Neuronal stem cell (in vitro differentiated cells): Measurements from ENCODE around the gene GABRA6.
"Not testable (repeated sequence)": the region's sequence is repeated elsewhere in the genome, so short reads cannot be mapped to it uniquely, and the experiment has no call there.

Experiments
- DNase-seq: peaks from one replicate; pipeline ENCODE4 v3.0.0-alpha.2; 2013; ENCODE audit warnings: low spot score
- H2AFZ ChIP-seq: one replicate; pipeline ENCODE4 v1.6.1; 2013; ENCODE audit warnings: mild to moderate bottlenecking, low read length, inconsistent platforms
- H2AK5ac ChIP-seq: 2 replicates; pipeline ENCODE4 v1.6.1; 2013; ENCODE audit warnings: low read depth, mild to moderate bottlenecking, inconsistent platforms, low read length, moderate library complexity, mixed read lengths
- H2BK120ac ChIP-seq: 2 replicates; pipeline ENCODE4 v1.6.1; 2013; ENCODE audit warnings: low read depth, mild to moderate bottlenecking, inconsistent platforms, low read length, moderate library complexity, mixed read lengths
- H2BK12ac ChIP-seq: one replicate; pipeline ENCODE4 v1.6.1; 2013; ENCODE audit warnings: low read length, inconsistent platforms
- H2BK15ac ChIP-seq: 2 replicates; pipeline ENCODE4 v1.6.1; 2013; ENCODE audit warnings: mild to moderate bottlenecking, low read length, inconsistent platforms, mixed read lengths
- H2BK5ac ChIP-seq: one replicate; pipeline ENCODE4 v1.6.1; 2013; ENCODE audit warnings: inconsistent platforms, mild to moderate bottlenecking, low read length, moderate library complexity
- H3K14ac ChIP-seq: one replicate; pipeline ENCODE4 v1.6.1; 2013; ENCODE audit warnings: low read length, inconsistent platforms
- H3K18ac ChIP-seq: 2 replicates; pipeline ENCODE4 v1.6.1; 2013; ENCODE audit warnings: low read length, inconsistent platforms
- H3K23ac ChIP-seq: 2 replicates; pipeline ENCODE4 v1.6.1; 2013; ENCODE audit warnings: low read depth, mild to moderate bottlenecking, mixed read lengths, low read length, inconsistent platforms; ENCODE audit not compliant: poor library complexity
- H3K27ac ChIP-seq: replicated peaks from 3 replicates; pipeline ENCODE4 v1.5.1; 2013; ENCODE audit warnings: low read length, inconsistent platforms
- H3K27me3 ChIP-seq, 3 experiments: 2 replicates each; pipeline ENCODE4 v1.6.1; 2013; ENCODE audit warnings: low read length in 3 of 3, mild to moderate bottlenecking in 2 of 3, inconsistent platforms in 1 of 3, low read depth in 1 of 3, mixed read lengths in 1 of 3, moderate library complexity in 1 of 3; ENCODE audit not compliant: control insufficient read depth in 3 of 3, insufficient read depth in 3 of 3
- H3K36me3 ChIP-seq, 2 donors: replicated peaks in 1 of 2; 2 replicates each; pipeline ENCODE4 v1.6.1; 2013; ENCODE audit warnings: low read length in 2 of 2; ENCODE audit not compliant: control insufficient read depth in 2 of 2, insufficient read depth in 2 of 2
- H3K4ac ChIP-seq: 2 replicates; pipeline ENCODE4 v1.6.1; 2013; ENCODE audit warnings: inconsistent platforms, mild to moderate bottlenecking, low read length, moderate library complexity
- H3K4me1 ChIP-seq, 2 donors: 1 replicate in 1 of 2; 2 replicates in 1 of 2; pipeline ENCODE4 v1.6.1; 2013; ENCODE audit warnings: low read length in 2 of 2, low read depth in 1 of 2; ENCODE audit not compliant: control insufficient read depth in 2 of 2, insufficient read depth in 1 of 2
- H3K4me2 ChIP-seq: one replicate; pipeline ENCODE4 v1.6.1; 2013; ENCODE audit warnings: mild to moderate bottlenecking, low read length, inconsistent platforms; ENCODE audit not compliant: insufficient read depth, poor library complexity, severe bottlenecking
- H3K4me3 ChIP-seq, 2 donors: 2 replicates each; pipeline ENCODE4 v1.5.1; 2013; ENCODE audit warnings: low read length in 2 of 2, mild to moderate bottlenecking in 2 of 2, inconsistent platforms in 1 of 2, moderate library complexity in 1 of 2
- H3K79me1 ChIP-seq: one replicate; pipeline ENCODE4 v1.6.1; 2013; ENCODE audit warnings: low read depth, mild to moderate bottlenecking, inconsistent platforms, low read length, moderate library complexity
- H3K9ac ChIP-seq: one replicate; pipeline ENCODE4 v1.6.1; 2013; ENCODE audit warnings: mild to moderate bottlenecking, low read depth, low read length, inconsistent platforms; ENCODE audit not compliant: poor library complexity
- H3K9me3 ChIP-seq, 2 donors: replicated peaks in 1 of 2; 2 replicates each; pipeline versions ENCODE3 to v1.6.1; 2013; ENCODE audit warnings: low read length in 2 of 2, mild to moderate bottlenecking in 2 of 2, inconsistent platforms in 1 of 2, low read depth in 1 of 2, mixed read lengths in 1 of 2, moderate library complexity in 1 of 2; ENCODE audit not compliant: control insufficient read depth in 2 of 2, insufficient read depth in 1 of 2
- H4K8ac ChIP-seq: one replicate; pipeline ENCODE4 v1.6.1; 2013; ENCODE audit warnings: low read depth, mild to moderate bottlenecking, inconsistent platforms, low read length, moderate library complexity
- H4K91ac ChIP-seq: one replicate; pipeline ENCODE4 v1.6.1; 2013; ENCODE audit warnings: low read length, low read depth, mild to moderate bottlenecking, inconsistent platforms; ENCODE audit not compliant: poor library complexity
- WGBS, 2 donors: extraction: QIAGEN DNeasy Blood & Tissue Kit; methylation state at CpG; one replicate each; pipeline ENCODE4 v1.1.7; 2013; ENCODE audit warnings: missing lambda C conversion rate in 2 of 2, mixed read lengths in 1 of 2; ENCODE audit not compliant: insufficient read length in 2 of 2, insufficient replicate concordance in 1 of 2; ENCODE audit errors: extremely low coverage in 2 of 2; 5-methylcytosine and 5-hydroxymethylcytosine counted together

GABRA6 gene

GRCh38 chr5:161651926-161652325 is 33.6 kb upstream of the GABRA6 start:
- H3K79me1 ChIP-seq, H4K8ac ChIP-seq, H2AK5ac ChIP-seq, H2BK120ac ChIP-seq, H3K14ac ChIP-seq, H2BK12ac ChIP-seq, H3K18ac ChIP-seq, H3K36me3 ChIP-seq, H2BK5ac ChIP-seq, H3K27me3 ChIP-seq, DNase-seq, H2AFZ ChIP-seq, H3K27ac ChIP-seq, H3K4me3 ChIP-seq, H4K91ac ChIP-seq, H3K4me2 ChIP-seq, H3K9me3 ChIP-seq, H3K9ac ChIP-seq, H3K4ac ChIP-seq, H2BK15ac ChIP-seq, H3K23ac ChIP-seq, H3K4me1 ChIP-seq: not testable (repeated sequence)
- WGBS, 2 donors = no CpG with 5 or more reads among the region's 8 CpGs

GRCh38 chr5:161660806-161661205 is 24.7 kb upstream of the GABRA6 start:
- Histone ChIP-seq H3K4me1 (no peaks in the 10 kb centered on the region), H3K27me3 (no peaks in the 10 kb centered on the region), H3K4me2 (no peak overlapping the region), H2AFZ (no peak overlapping the region), H2BK120ac (no peak overlapping the region), H3K9ac (no peak overlapping the region), H3K23ac (peak overlapping the region; percentile 68), H4K8ac (no peak overlapping the region), H3K4me3 (no peak overlapping the region), H2BK5ac (no peak overlapping the region), H3K36me3 (no peaks in the 10 kb centered on the region), H3K9me3 (peaks cover 0 to 2% of the 10 kb centered on the region in 2 donors), H3K14ac (peak overlapping the region; percentile 47), H3K18ac (peak overlapping the region; percentile 93), H2BK15ac (peak overlapping the region; percentile 43), H2BK12ac (no peak overlapping the region), H4K91ac (no peak overlapping the region), H3K4ac (peak overlapping the region; percentile 10), H3K27ac (no peak overlapping the region), H2AK5ac (no peak overlapping the region), H3K79me1 (no peaks in the 10 kb centered on the region)
- WGBS, 2 donors = no CpG with 5 or more reads among the region's 12 CpGs
- DNase-seq = no peak

GRCh38 chr5:161663431-161663830 is 22.1 kb upstream of the GABRA6 start:
- H3K4me1 ChIP-seq = no peaks in the 10 kb centered on the region
- no peak overlapping the region for H3K18ac ChIP-seq
- H3K9ac ChIP-seq = no peak overlapping the region
- H3K23ac ChIP-seq = no peak overlapping the region
- H3K14ac ChIP-seq = no peak overlapping the region
- no peak overlapping the region for H2BK120ac ChIP-seq
- H3K79me1 ChIP-seq = no peaks in the 10 kb centered on the region
- H2AK5ac ChIP-seq = no peak overlapping the region
- H2BK5ac ChIP-seq = no peak overlapping the region
- no peak overlapping the region for H4K91ac ChIP-seq
- H3K27ac ChIP-seq = no peak overlapping the region
- no peak overlapping the region for H3K4me2 ChIP-seq
- no peak overlapping the region for H3K4me3 ChIP-seq
- no peaks in the 10 kb centered on the region for H3K36me3 ChIP-seq
- H3K9me3 ChIP-seq = peaks cover 0 to 2% of the 10 kb centered on the region in 2 donors
- H3K4ac ChIP-seq = no peak overlapping the region
- no peaks in the 10 kb centered on the region for H3K27me3 ChIP-seq
- H2AFZ ChIP-seq = no peak overlapping the region
- no peak for DNase-seq
- H2BK15ac ChIP-seq = no peak overlapping the region
- no peak overlapping the region for H2BK12ac ChIP-seq
- no peak overlapping the region for H4K8ac ChIP-seq

GRCh38 chr5:161676103-161676502 is 9.4 kb upstream of the GABRA6 start:
- Histone ChIP-seq H3K27me3 (no peaks in the 10 kb centered on the region), H4K8ac (no peak overlapping the region), H3K9me3 (no peaks in the 10 kb centered on the region), H3K27ac (no peak overlapping the region), H2AFZ (no peak overlapping the region), H3K9ac (no peak overlapping the region), H3K14ac (no peak overlapping the region), H3K4me2 (no peak overlapping the region), H2BK12ac (no peak overlapping the region), H3K23ac (no peak overlapping the region), H2AK5ac (no peak overlapping the region), H2BK120ac (no peak overlapping the region), H3K79me1 (no peaks in the 10 kb centered on the region), H3K4me3 (no peak overlapping the region), H2BK15ac (no peak overlapping the region), H3K4me1 (peaks cover 0 to 2% of the 10 kb centered on the region in 2 donors), H3K36me3 (no peaks in the 10 kb centered on the region), H3K18ac (no peak overlapping the region), H3K4ac (no peak overlapping the region), H4K91ac (no peak overlapping the region), H2BK5ac (no peak overlapping the region)
- WGBS, 2 donors = no CpG with 5 or more reads among the region's 2 CpGs
- peak; percentile 11 for DNase-seq
